Endodermal cell (in vitro differentiated cells): Measurements from ENCODE around the gene CDRT15. TPM values are rescaled to one million over a fixed set of nuclear protein-coding genes. Genes with fewer than 3 reads are reported as not detected.

Experiments used
- DNase-seq: peaks from one replicate; pipeline ENCODE4 v3.0.0-alpha.2; 2017
- H3K27ac ChIP-seq: 2 replicates; pipeline ENCODE4 v1.5.1; 2013; ENCODE audit warnings: mild to moderate bottlenecking, low read depth, low read length, moderate library complexity
- H3K27me3 ChIP-seq: 2 replicates; pipeline ENCODE4 v1.6.1; 2013; ENCODE audit warnings: mild to moderate bottlenecking, low read length, moderate library complexity; ENCODE audit not compliant: insufficient read depth, control insufficient read depth, poor library complexity, severe bottlenecking
- H3K36me3 ChIP-seq: 2 replicates; pipeline ENCODE4 v1.7.0; 2013; ENCODE audit warnings: mild to moderate bottlenecking, low read length, moderate library complexity; ENCODE audit not compliant: control insufficient read depth, insufficient read depth
- H3K4me1 ChIP-seq: one replicate; pipeline ENCODE4 v1.7.0; 2013; ENCODE audit warnings: low read length; ENCODE audit not compliant: control insufficient read depth, insufficient read depth
- H3K4me3 ChIP-seq: 2 replicates; pipeline ENCODE4 v1.5.1; 2013; ENCODE audit warnings: mild to moderate bottlenecking, low read length, moderate library complexity
- H3K9ac ChIP-seq: 2 replicates; pipeline ENCODE4 v1.6.1; 2013; ENCODE audit warnings: mild to moderate bottlenecking, low read length, moderate library complexity; ENCODE audit not compliant: poor library complexity, severe bottlenecking; ENCODE audit errors: extremely low read depth
- H3K9me3 ChIP-seq: 2 replicates; pipeline ENCODE4 v1.6.1; 2013; ENCODE audit warnings: mild to moderate bottlenecking, low read length, moderate library complexity; ENCODE audit not compliant: control insufficient read depth
- H3K27ac Mint-ChIP-seq: 2 replicates; pipeline ENCODE4 v1.8.0; 2020; ENCODE audit warnings: mixed read lengths
- H3K27me3 Mint-ChIP-seq: 2 replicates; pipeline ENCODE4 v1.8.0; 2021; ENCODE audit warnings: mild to moderate bottlenecking, mixed read lengths; ENCODE audit not compliant: insufficient read depth
- H3K36me3 Mint-ChIP-seq: 2 replicates; pipeline ENCODE4 v1.8.0; 2020; ENCODE audit warnings: low read depth, mixed read lengths
- H3K4me1 Mint-ChIP-seq: 2 replicates; pipeline ENCODE4 v1.8.0; 2020; ENCODE audit warnings: mixed read lengths
- H3K4me3 Mint-ChIP-seq: 2 replicates; pipeline ENCODE4 v1.8.0; 2020; ENCODE audit warnings: mild to moderate bottlenecking, moderate library complexity, mixed read lengths
- H3K9me3 Mint-ChIP-seq: 2 replicates; pipeline ENCODE4 v1.8.0; 2020; ENCODE audit warnings: mild to moderate bottlenecking, mixed read lengths
- WGBS, 2 experiments: methylation state at CpG; one replicate each; pipeline versions ENCODE4 v1.1.5 to v1.1.7; 2013; ENCODE audit warnings: missing lambda C conversion rate in 2 of 2, mixed read lengths in 1 of 2; ENCODE audit not compliant: insufficient coverage in 1 of 2, insufficient read length in 1 of 2; 5-methylcytosine and 5-hydroxymethylcytosine counted together
- total RNA-seq, 2 donors: library from RNA; stranded (reverse); fragmentation: NEBNext Ultra II Directional in 1 of 2; extraction: Animal tissue kit (Norgen Biotek cat#: 25700) in 1 of 2; gene quantifications; 2 replicates in 1 of 2; 3 replicates in 1 of 2; pipeline ENCODE4 v1.2.1, GENCODE V29; 2021
- TF ChIP-seq, protein P1 (sequence below): fragments of 200-600 bp; sonication (generic); conservative IDR thresholded peaks from 2 replicates; pipeline ENCODE4 v1.5.0; 2021; ENCODE audit warnings: antibody characterized with exemption, mild to moderate bottlenecking

Gene CDRT15
- total RNA-seq, 2 donors from 2014 or later, result not detected

DNA sequence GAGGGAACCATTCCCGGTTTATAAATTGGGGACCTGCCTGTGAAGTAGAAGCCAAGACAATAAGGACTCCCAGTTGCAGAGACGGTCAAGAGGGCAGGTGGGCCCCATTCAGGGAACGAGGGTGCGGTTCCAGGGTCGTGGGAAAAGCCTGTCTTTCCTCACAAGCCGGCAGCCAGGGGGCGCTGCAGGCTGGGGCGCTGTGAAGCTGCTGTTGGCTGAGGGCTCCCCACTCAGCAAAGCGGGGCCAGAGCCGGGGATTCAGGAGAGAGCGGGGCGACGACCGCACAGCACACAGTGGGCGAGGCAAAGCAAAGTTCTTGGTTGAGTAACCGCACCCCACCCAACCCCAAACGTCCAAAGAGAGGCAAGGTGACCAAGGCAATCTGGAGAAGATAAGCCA is 24.9 kb downstream of the CDRT15 start:
- H3K4me3 ChIP-seq, result no peak overlapping the region
- Mint-ChIP-seq H3K36me3 (peaks cover 32% of the 10 kb centered on the region), H3K9me3 (peaks cover 17% of the 10 kb centered on the region), H3K4me1 (no peaks in the 10 kb centered on the region), H3K27ac (no peak overlapping the region), H3K4me3 (no peak overlapping the region), H3K27me3 (no peaks in the 10 kb centered on the region)
- no peak overlapping the region for H3K9ac ChIP-seq
- H3K4me1 ChIP-seq, result no peaks in the 10 kb centered on the region
- no peaks in the 10 kb centered on the region for H3K27me3 ChIP-seq
- DNase-seq, result peak; percentile 78
- TF ChIP-seq, protein P1, sequence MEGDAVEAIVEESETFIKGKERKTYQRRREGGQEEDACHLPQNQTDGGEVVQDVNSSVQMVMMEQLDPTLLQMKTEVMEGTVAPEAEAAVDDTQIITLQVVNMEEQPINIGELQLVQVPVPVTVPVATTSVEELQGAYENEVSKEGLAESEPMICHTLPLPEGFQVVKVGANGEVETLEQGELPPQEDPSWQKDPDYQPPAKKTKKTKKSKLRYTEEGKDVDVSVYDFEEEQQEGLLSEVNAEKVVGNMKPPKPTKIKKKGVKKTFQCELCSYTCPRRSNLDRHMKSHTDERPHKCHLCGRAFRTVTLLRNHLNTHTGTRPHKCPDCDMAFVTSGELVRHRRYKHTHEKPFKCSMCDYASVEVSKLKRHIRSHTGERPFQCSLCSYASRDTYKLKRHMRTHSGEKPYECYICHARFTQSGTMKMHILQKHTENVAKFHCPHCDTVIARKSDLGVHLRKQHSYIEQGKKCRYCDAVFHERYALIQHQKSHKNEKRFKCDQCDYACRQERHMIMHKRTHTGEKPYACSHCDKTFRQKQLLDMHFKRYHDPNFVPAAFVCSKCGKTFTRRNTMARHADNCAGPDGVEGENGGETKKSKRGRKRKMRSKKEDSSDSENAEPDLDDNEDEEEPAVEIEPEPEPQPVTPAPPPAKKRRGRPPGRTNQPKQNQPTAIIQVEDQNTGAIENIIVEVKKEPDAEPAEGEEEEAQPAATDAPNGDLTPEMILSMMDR, result peak; percentile 74
- WGBS, 2 experiments, result 92 to 97% methylated on average over 10 to 17 of the region's 17 CpGs
- H3K36me3 ChIP-seq, result peaks cover 18% of the 10 kb centered on the region
- peaks cover 10% of the 10 kb centered on the region for H3K9me3 ChIP-seq
- no peak overlapping the region for H3K27ac ChIP-seq

DNA sequence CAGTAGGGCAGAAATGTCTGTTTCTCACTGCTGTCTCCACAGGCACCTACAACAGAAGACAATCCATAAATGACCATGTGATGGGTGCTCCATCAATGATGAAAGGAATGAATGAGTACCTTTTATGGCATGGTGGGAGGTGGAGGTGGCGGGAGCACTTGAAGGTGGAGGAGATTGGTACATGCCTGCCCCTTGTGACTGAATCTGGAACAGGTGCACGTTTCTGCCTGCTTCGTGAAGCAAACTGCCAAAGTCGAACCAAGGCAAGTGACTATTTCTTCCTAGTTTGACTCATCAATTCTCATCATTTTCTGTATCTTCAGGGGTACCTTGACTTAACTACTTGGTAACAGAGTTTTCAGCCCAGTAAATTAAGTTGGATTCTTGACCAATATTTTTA is 25.4 kb downstream of the CDRT15 start:
- Histone ChIP-seq H3K27me3 (no peaks in the 10 kb centered on the region), H3K9ac (no peak overlapping the region), H3K9me3 (peaks cover 10% of the 10 kb centered on the region), H3K27ac (no peak overlapping the region), H3K4me1 (no peaks in the 10 kb centered on the region), H3K36me3 (peaks cover 18% of the 10 kb centered on the region), H3K4me3 (no peak overlapping the region)
- no peaks in the 10 kb centered on the region for H3K27me3 Mint-ChIP-seq
- H3K27ac Mint-ChIP-seq, result no peak overlapping the region
- WGBS, 2 experiments, result 92 to 100% methylated on average over 4 of the region's 4 CpGs
- H3K9me3 Mint-ChIP-seq, result peaks cover 17% of the 10 kb centered on the region
- H3K4me3 Mint-ChIP-seq, result no peak overlapping the region
- TF ChIP-seq, protein P1, result no peak
- peaks cover 32% of the 10 kb centered on the region for H3K36me3 Mint-ChIP-seq
- H3K4me1 Mint-ChIP-seq, result no peaks in the 10 kb centered on the region
- no peak for DNase-seq

DNA sequence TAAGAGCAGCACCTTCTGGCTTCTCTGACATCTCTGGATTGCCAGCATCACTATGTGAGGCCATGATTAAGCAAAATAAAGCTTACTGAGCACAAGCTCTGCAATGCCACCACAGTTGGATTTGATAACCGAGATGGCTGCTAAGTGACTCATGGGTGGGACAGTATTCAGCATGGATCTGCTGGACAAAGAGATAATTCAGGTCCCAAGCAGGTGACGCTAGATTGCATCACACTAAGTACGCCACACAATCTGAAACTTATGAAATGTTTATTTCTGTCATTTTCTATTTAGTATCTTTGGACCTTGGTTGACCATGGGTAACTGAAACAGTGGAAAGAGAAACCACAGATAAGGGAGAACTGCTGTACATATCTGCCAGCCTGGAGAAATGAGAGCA is 27.4 kb downstream of the CDRT15 start:
- Histone ChIP-seq H3K4me1 (no peaks in the 10 kb centered on the region), H3K4me3 (no peak overlapping the region), H3K36me3 (peaks cover 18% of the 10 kb centered on the region), H3K27ac (no peak overlapping the region), H3K9ac (no peak overlapping the region), H3K27me3 (no peaks in the 10 kb centered on the region), H3K9me3 (peaks cover 10% of the 10 kb centered on the region)
- no peak for DNase-seq
- TF ChIP-seq, protein P1, result no peak
- H3K27me3 Mint-ChIP-seq, result no peaks in the 10 kb centered on the region
- no peaks in the 10 kb centered on the region for H3K4me1 Mint-ChIP-seq
- peaks cover 17% of the 10 kb centered on the region for H3K9me3 Mint-ChIP-seq
- no peak overlapping the region for H3K4me3 Mint-ChIP-seq
- peaks cover 32% of the 10 kb centered on the region for H3K36me3 Mint-ChIP-seq
- no peak overlapping the region for H3K27ac Mint-ChIP-seq
- 97 to 100% methylated on average over 1 to 3 of the region's 3 CpGs for WGBS, 2 experiments
